ENCODE results near the gene ACTRT2.

The ACTRT2 gene

DNA sequence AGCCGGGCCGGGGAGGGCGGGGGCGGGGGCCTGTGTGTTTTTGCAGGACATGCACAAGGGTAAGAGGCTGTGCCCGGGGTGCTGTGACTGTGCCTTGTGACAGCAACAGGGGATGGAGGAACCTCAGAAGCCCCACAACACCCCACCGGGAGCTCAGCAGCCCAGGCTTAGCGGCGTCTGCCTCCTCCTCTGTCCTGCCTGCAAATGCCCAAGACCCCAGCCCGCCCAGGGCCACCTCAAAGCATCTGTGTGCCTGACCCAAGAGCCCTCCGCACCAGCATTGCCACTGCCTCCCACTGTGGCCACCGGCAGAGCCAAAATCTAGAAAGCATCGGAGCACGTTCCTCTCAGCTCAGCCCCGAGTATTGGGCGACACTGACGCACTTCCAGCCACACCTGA is 2.7 kb upstream of the ACTRT2 start:
- no peak for DNase-seq

- no peak for DNase-seq
Measured at GRCh38 chr1:3019007-3019515, 2.2 kb upstream of the ACTRT2 start.

DNA sequence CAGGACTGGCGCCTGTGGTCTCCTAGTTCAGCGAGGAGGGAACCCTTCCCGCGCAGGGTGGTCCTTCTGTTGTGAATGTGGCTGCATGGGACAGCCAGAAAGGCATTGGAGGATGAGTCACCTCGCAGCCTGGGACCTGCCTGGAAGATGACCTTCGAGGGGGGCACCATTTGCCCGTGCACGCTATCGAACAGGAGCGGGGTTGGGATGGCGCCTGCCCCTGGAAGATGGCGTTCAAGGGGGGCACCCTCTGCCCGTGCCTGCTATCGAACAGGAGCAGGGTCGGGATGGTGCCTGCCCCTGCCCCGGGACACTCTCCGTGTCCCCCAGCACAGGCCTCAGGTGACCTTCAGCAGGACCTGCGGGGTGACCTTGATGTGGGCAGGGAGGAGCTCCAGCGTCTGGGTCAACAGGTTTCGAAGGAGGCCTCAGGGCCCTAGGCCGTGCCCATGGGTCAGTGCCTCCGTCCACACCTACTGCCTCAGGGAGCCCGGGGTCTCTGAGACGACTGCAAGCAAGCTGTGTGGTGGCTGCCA is 1.7 kb upstream of the ACTRT2 start:
- no peak for DNase-seq

GRCh38 chr1:3020263-3020909 is 881 bp upstream of the ACTRT2 start:
- no peak for DNase-seq

GRCh38 chr1:3021801-3022401 is 634 bp downstream of the ACTRT2 start:
- DNase-seq = no peak

DNA sequence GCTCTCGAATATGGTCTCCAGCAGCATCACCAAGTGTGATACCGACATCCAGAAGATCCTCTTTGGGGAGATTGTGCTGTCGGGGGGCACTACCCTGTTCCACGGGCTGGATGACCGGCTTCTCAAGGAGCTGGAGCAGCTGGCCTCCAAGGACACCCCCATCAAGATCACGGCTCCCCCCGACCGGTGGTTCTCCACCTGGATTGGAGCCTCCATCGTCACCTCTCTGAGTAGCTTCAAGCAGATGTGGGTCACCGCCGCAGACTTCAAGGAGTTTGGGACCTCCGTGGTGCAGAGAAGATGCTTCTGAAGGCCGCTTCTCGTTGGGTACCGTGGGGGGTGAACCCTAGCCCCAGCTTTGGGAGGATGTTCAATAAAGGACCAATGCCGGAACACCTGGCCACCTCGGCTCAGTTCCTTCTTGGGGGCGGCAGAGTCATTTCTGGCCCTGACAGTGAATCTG is 1.3 kb downstream of the ACTRT2 start:
- DNase-seq = no peak

DNA sequence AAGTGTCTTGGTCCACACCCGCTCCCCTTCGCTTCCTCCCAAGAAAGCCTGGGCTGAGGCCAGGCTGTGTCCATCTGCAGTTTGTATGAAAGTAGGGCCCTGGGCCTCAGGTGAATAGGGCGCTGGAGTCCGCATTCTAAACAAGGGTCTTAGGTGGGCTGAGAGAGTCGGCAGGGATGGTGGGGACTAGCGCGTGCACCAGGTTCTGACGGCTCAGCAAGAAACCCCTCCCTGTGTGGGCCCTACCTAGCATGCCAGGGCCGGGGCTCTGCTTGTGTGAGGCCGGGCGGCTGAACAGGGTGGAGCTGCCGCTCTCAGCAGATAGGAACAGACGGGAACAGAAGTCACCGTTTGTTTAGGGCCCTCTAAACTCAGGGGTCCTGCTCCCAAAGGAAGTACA is 1.7 kb downstream of the ACTRT2 start:
- DNase-seq = no peak

- no peak for DNase-seq
Measured at GRCh38 chr1:3024019-3024418, 2.8 kb downstream of the ACTRT2 start.

DNA sequence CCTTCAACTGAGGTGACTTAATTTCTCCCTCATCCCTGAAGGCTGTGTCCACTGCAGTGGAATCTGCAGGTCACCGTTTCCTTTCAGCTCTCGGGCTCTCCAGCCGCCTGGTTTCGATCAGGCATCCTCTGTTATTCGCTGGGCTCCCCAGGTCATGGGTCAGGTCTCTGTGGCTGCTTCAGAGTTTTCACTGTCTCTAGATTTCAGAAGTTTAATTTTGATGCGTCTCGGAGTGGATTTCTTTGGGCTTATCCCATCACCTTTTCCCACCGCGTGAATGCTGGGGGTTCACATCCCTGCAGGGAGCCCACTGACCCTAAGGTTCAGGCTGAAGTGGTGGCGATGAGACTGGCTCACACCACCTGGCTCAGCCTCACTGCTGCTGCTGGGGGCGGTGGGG is 3.3 kb downstream of the ACTRT2 start:
- DNase-seq = no peak

DNA sequence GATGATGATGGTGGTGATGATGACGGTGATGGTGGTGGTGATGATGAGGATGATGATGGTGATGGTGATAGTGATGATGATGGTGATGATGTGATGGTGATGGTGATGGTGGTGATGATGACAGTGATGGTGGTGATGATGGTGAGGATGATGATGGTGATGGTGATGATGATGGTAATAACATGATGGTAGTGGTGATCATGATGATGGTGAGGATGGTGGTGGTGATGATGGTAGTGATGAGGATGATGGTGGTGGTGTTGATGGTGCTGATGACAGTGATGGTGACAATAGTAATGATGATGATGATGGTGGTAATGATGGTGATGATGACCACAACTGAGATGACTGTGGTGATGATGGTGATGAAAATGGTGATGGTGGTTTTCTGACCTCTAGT is 4.9 kb downstream of the ACTRT2 start:
- DNase-seq = no peak

- DNase-seq = no peak
Measured at GRCh38 chr1:3026581-3027391, 5.5 kb downstream of the ACTRT2 start.

- DNase-seq = no peak
Measured at GRCh38 chr1:3027611-3028371, 6.5 kb downstream of the ACTRT2 start.

GRCh38 chr1:3028531-3029282 is 7.4 kb downstream of the ACTRT2 start:
- no peak for DNase-seq

- no peak for DNase-seq
Measured at GRCh38 chr1:3029481-3029961, 8.3 kb downstream of the ACTRT2 start.

DNA sequence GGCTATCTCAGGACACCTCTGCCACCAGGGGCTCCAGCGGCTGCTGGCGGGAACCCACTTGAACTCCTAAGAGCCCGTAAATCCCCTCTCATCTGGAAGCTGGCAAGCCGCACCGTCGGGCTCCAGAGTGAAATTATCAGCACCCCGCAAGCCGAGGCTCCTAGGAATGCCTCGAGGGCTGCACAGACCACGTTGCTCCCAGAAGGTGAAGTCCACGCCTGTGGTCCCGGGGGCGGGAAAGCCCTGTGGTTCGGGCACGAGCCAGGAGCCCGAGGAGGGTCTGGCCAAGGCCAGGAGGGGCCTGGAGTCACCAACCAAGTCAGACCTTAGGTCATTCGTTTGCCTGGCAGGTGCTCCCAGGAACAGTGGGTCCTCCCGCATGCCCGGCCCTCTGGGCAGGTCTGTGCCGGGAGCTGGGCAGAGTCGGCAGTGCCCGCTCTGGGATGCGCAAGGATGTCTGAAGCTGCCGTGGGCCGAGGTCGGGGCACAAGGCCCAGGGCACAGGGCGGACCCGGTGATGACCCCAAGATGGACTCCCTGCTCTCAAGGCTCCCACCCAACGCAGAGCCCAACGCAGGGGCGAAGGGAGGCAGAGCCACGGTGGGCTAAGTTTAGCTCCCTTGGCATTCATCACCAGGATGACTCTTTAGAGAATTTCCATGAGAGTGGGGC is 8.9 kb downstream of the ACTRT2 start:
- DNase-seq = no peak

DNA sequence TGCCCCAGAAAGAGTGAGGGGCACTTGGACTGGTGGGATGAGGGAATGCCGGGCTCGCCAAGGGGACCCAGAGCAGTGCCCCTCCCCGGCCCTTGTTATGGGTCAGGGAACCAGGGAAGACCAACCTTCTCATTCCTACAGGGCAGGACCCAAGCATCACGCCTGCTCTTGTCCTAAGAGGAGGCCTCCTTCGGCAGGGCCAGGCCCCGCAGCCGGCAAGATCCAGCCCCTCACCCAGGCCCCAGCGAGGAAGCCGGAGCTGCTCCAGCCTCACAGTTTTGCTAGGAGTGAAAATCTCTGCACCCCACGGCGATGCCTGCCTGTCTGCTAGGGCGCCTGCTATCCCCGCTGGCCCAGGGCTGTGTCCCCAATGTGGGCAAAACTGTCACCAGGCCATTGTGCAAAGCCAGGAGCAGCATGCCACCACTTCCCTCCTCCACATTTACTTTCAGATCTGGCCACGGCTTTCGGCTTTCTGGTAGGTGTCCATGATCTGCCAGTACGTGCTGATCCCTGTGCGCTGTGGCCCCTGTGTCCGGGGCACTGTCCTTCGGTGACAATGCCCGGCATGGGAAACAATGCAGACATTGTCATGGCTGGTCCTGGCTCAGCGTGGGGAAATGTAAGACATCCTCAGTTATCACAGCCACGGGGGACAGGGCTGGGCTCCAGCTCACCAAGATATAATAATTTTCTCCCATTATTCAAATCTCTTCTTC is 9.6 kb downstream of the ACTRT2 start:
- no peak for DNase-seq

DNA sequence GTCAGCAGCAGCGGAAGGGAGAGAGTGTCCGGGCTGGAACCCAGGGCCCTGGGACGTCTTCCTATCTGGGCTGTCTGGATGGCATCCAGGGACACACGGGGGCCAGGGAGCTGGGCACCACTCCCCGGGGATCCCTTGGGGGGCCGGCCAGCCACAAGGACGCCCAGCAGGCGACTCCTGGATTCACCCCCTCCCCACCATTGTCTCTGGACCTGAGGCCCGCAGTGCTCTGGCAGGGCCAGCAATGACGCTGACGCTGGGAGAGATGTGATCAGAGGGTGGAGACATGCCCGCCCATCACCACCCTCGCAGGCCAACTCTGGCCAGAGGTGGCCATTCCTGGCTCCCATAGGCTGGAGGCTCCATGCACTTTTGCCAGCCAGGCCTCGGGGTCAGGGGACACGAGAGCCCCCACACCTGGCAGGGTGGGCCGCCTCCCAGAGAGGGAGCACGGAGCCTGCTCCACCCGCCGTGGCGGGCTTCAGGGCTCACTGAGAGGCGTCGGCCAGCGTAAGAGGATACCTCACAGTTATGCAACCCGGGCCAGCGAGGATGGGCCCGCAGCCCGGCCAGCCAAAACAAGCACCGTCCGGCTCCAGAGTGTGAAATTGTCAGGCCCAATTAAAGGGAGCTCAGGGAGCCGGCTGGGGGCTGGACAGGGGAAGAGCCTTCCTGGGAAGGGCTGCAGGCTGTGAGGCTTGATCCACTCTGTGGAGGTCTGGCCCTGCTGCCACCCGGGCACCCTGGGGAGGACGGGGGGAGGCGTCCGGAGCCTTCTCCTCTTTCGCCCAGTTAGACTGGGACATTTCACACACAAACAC is 10.3 kb downstream of the ACTRT2 start:
- DNase-seq = no peak

- no peak for DNase-seq
Measured at GRCh38 chr1:3032371-3033039, 11.2 kb downstream of the ACTRT2 start.
